NT2/D1 (cell line): Measurements from ENCODE around the gene ERI2.

Experiments used
- SUZ12 ChIP-seq: IDR thresholded peaks from 2 replicates; pipeline ENCODE4 v1.6.1; 2011; ENCODE audit not compliant: insufficient read length, insufficient read depth; ENCODE audit errors: extremely low read depth
- YY1 ChIP-seq: IDR thresholded peaks from 2 replicates; pipeline ENCODE4 v1.6.1; 2011; ENCODE audit not compliant: insufficient read length, insufficient read depth

GRCh38 chr16:20829536-20829935 lies 23.3 kb upstream of the ERI2 start:
- TF ChIP-seq SUZ12: no peak
- no peak for TF ChIP-seq YY1
